D721Med (cell line): Measurements from ENCODE around the gene LMBR1.

Source experiments
- DNase-seq: peaks from one replicate; pipeline ENCODE4 v3.0.0; 2011; ENCODE audit warnings: low spot score; ENCODE audit not compliant: insufficient read length
- FAIRE-seq: peaks from 2 replicates; lab custom pipeline; 2011; peaks lifted over from hg19 to GRCh38; lab: Jason Lieb, UNC
- CTCF ChIP-seq: IDR thresholded peaks from 2 replicates; pipeline ENCODE4 v1.5.1; 2012; ENCODE audit warnings: mild to moderate bottlenecking, control low read depth; ENCODE audit not compliant: insufficient read depth; ENCODE audit errors: missing control alignments

The LMBR1 gene

GRCh38 chr7:156778201-156778600, 114.8 kb downstream of the LMBR1 start:
- FAIRE-seq (no peak), DNase-seq (no peak)
- no peak for TF ChIP-seq CTCF

DNA sequence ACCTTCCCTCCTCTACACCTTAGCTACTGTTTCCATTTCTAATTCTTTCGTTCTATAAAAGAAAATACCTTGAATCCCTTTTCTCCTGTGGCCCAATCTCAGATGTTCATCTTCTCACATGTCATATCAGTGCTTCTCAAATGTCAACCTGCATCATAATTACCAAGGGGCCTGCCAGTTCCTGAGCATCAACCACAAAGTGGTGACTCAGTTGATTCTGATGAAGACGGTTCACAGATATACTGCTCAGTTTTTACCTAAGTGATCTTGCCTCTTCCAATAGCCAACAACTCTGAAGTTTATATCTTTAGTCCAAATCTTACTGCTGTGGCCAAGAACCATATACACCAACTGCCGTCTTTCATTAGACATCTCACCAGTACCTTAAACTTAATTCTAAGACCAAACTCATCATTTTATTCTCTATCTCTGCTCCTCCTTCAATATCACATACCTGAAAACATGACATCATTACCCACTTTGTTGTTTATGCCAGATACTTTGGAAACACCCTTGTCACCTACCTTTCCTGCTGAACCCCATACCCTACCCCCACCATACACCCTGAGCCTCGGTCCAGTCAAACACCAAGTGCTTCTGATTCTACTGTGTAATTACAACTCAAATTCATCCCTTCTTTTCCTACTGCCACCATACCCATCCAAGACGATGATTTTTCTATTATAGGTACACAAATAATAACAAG, 115.5 kb downstream of the LMBR1 start:
- DNase-seq (no peak), FAIRE-seq (no peak)
- no peak for TF ChIP-seq CTCF

DNA sequence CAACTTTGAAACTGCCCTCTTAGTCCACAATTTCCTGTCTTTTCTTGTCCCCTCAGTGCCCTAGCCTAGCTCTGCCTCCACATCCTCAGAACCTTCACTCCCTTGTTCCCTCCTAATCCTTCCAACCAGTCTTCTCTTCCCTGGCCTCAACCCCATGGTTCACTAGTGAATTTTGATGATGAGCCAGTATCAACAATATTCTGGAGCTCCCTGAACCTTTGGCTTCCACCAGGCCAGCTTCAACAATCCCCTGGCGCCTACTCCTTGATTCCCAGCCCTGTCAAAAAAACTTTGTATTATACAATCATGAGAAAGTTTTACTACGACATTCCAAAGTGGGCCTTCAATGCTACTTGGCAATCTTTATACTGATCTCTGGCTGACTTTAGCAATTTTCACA, 116.5 kb downstream of the LMBR1 start:
- FAIRE-seq (no peak), DNase-seq (no peak)
- no peak for TF ChIP-seq CTCF

GRCh38 chr7:156773966-156774365, 119.0 kb downstream of the LMBR1 start:
- no peak for TF ChIP-seq CTCF
- DNase-seq (no peak), FAIRE-seq (no peak)

GRCh38 chr7:156772725-156773124, 120.3 kb downstream of the LMBR1 start:
- FAIRE-seq, result no peak
- no peak for TF ChIP-seq CTCF
- no peak for DNase-seq

- no peak for DNase-seq
- no peak for FAIRE-seq
- no peak for TF ChIP-seq CTCF
These were observed 124.1 kb downstream of the LMBR1 start for GRCh38 chr7:156768698-156769472.

GRCh38 chr7:156766666-156767065, 126.3 kb downstream of the LMBR1 start:
- no peak for TF ChIP-seq CTCF
- FAIRE-seq, result no peak
- DNase-seq, result no peak
